Measurements from ENCODE around the gene SLC25A13. TPM values are rescaled to one million over a fixed set of nuclear protein-coding genes. Genes with fewer than 3 reads are reported as not detected.

The SLC25A13 gene
- total and polyA plus RNA-seq, 12 donors = 10.8 to 55.1 (median 33.9) TPM

GRCh38 chr7:96093435-96093834 lies 228.5 kb downstream of the SLC25A13 start:
- DNase-seq = peak in 3 of 7 donors; percentile 2 to 32 (median 27)
- H3K27ac ChIP-seq = peak overlapping the region in 1 of 5 donors; percentile 27
- no peaks in the 10 kb centered on the region for H3K27me3 ChIP-seq
- 27 to 38% (median 29%) methylated on average over 1 of the region's 1 CpG for WGBS, 4 donors
- no peaks in the 10 kb centered on the region for H3K36me3 ChIP-seq (replicated peaks in 1 of 2)
- H3K4me3 ChIP-seq = no peak overlapping the region
- H3K4me1 ChIP-seq (replicated peaks in 1 of 2) = no peaks in the 10 kb centered on the region
- no peaks in the 10 kb centered on the region for H3K9me3 ChIP-seq (replicated peaks in 1 of 3)
- TF ChIP-seq CTCF (IDR thresholded peaks at IDR 0.05) (no peak), POLR2A (IDR thresholded peaks at IDR 0.05) (no peak)
- intact Hi-C loops (cut with DNase I) = no loop called here

- Histone ChIP-seq H3K27ac (no peak overlapping the region), H3K36me3 (replicated peaks in 1 of 2) (no peaks in the 10 kb centered on the region), H3K4me3 (no peak overlapping the region), H3K27me3 (no peaks in the 10 kb centered on the region), H3K4me1 (replicated peaks in 1 of 2) (no peaks in the 10 kb centered on the region), H3K9me3 (replicated peaks in 1 of 3) (peaks cover 0 to 4% (median 0%) of the 10 kb centered on the region in 3 donors)
- intact Hi-C loops (cut with DNase I) = no loop called here
- TF ChIP-seq CTCF (IDR thresholded peaks at IDR 0.05) (no peak), POLR2A (IDR thresholded peaks at IDR 0.05) (no peak)
- DNase-seq = no peak
- 75 to 84% (median 80%) methylated on average over 6 of the region's 6 CpGs for WGBS, 4 donors
These were observed 231.1 kb downstream of the SLC25A13 start for GRCh38 chr7:96090756-96091155.

GRCh38 chr7:96089511-96089910 lies 232.4 kb downstream of the SLC25A13 start:
- WGBS, 4 donors = 71 to 77% (median 73%) methylated on average over 3 of the region's 3 CpGs
- Histone ChIP-seq H3K4me3 (no peak overlapping the region), H3K9me3 (replicated peaks in 1 of 3) (peaks cover 0 to 4% (median 0%) of the 10 kb centered on the region in 3 donors), H3K36me3 (replicated peaks in 1 of 2) (no peaks in the 10 kb centered on the region), H3K27me3 (no peaks in the 10 kb centered on the region), H3K27ac (no peak overlapping the region), H3K4me1 (replicated peaks in 1 of 2) (no peaks in the 10 kb centered on the region)
- no peak for TF ChIP-seq POLR2A (IDR thresholded peaks at IDR 0.05)
- no peak for TF ChIP-seq CTCF (IDR thresholded peaks at IDR 0.05)
- no peak for DNase-seq
- intact Hi-C loops (cut with DNase I) = no loop called here

GRCh38 chr7:96088579-96088978 lies 233.3 kb downstream of the SLC25A13 start:
- Histone ChIP-seq H3K4me3 (no peak overlapping the region), H3K27ac (no peak overlapping the region), H3K27me3 (no peaks in the 10 kb centered on the region), H3K9me3 (replicated peaks in 1 of 3) (peaks cover 0 to 4% (median 0%) of the 10 kb centered on the region in 3 donors), H3K4me1 (replicated peaks in 1 of 2) (no peaks in the 10 kb centered on the region), H3K36me3 (replicated peaks in 1 of 2) (no peaks in the 10 kb centered on the region)
- intact Hi-C loops (cut with DNase I) = no loop called here
- no peak for DNase-seq
- 83 to 86% (median 85%) methylated on average over 5 of the region's 5 CpGs for WGBS, 4 donors
- TF ChIP-seq CTCF (IDR thresholded peaks at IDR 0.05) (no peak), POLR2A (IDR thresholded peaks at IDR 0.05) (no peak)
